Astrocyte of the cerebellum (primary cell): ENCODE measurements around the gene ARHGAP15.

Experiments used
- DNase-seq: peaks from one replicate; pipeline ENCODE4 v3.0.0-alpha.2; 2011; ENCODE audit warnings: low read depth
- H3K4me3 ChIP-seq: 2 replicates; pipeline ENCODE4 v1.5.1; 2011; ENCODE audit warnings: mild to moderate bottlenecking, low read depth, low read length, moderate library complexity
- in situ Hi-C: cut with HindIII; loops from 2 replicates; pipeline ENCODE4 v1.10.0; 2017; ENCODE audit warnings: low sequenced_read_pairs
- TF ChIP-seq, protein P1 (sequence below): IDR thresholded peaks from 2 replicates; pipeline ENCODE4 v1.5.1; 2012; ENCODE audit warnings: low read length, low read depth, moderate library complexity, mild to moderate bottlenecking; ENCODE audit errors: missing control alignments

The ARHGAP15 gene

DNA sequence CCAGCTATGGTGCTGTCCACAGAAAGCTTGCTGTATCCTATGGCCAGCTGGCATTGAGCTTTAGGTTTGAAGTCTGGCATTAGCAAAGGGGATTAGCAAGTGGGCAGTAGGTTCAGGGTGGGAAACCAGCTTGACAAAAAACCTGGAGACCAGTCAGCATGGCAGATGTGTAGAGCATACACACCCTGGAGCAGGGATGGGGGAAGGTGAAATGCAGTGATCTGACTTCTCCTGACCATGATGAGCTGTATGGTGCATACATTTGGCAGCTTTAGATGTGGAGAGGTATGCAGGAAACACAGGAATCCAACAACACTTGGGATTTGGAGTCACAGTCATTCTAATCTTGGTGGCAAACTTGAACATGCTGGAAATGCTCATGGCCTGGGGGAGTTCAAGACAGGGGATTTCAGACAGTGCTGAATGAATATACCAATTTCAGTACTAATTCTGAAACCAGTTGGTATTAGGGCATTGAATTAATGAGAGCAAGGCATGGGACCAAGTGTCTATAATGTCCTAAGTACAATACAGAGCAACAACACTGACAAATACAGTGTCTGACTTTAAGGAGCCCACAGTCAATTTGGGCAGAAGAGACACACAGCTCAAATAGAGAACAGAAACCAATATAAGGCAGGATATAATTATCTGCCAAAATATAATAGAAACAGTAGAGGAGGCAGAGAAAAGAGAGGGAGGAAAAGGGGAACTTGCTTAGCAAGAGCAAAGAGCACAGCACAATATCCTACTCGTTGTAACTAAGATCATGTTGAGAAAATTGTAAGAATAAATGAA lies 11.8 kb downstream of the ARHGAP15 start:
- DNase-seq, result no peak
- in situ Hi-C loops, result no loop called here
- TF ChIP-seq, protein P1, sequence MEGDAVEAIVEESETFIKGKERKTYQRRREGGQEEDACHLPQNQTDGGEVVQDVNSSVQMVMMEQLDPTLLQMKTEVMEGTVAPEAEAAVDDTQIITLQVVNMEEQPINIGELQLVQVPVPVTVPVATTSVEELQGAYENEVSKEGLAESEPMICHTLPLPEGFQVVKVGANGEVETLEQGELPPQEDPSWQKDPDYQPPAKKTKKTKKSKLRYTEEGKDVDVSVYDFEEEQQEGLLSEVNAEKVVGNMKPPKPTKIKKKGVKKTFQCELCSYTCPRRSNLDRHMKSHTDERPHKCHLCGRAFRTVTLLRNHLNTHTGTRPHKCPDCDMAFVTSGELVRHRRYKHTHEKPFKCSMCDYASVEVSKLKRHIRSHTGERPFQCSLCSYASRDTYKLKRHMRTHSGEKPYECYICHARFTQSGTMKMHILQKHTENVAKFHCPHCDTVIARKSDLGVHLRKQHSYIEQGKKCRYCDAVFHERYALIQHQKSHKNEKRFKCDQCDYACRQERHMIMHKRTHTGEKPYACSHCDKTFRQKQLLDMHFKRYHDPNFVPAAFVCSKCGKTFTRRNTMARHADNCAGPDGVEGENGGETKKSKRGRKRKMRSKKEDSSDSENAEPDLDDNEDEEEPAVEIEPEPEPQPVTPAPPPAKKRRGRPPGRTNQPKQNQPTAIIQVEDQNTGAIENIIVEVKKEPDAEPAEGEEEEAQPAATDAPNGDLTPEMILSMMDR, result no peak
- H3K4me3 ChIP-seq, result no peak overlapping the region

DNA sequence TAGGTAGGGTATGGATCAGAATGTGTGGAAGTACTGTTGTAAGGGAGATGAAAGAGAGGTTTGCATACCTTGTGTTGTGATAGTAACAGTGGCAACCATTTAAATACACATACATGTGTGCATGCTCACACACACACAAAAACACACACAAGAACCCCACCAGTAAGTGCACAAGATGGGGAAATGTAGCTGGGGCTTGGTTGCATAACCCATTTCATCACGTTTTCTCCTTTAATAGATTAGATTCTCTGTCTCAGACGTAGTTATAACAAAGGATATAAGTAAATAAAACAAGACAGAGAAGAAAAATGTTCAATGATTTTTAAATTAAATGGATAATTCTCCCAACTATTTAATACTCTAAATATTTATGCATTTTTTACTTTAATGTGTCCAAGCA lies 13.4 kb downstream of the ARHGAP15 start:
- TF ChIP-seq, protein P1, result no peak

DNA sequence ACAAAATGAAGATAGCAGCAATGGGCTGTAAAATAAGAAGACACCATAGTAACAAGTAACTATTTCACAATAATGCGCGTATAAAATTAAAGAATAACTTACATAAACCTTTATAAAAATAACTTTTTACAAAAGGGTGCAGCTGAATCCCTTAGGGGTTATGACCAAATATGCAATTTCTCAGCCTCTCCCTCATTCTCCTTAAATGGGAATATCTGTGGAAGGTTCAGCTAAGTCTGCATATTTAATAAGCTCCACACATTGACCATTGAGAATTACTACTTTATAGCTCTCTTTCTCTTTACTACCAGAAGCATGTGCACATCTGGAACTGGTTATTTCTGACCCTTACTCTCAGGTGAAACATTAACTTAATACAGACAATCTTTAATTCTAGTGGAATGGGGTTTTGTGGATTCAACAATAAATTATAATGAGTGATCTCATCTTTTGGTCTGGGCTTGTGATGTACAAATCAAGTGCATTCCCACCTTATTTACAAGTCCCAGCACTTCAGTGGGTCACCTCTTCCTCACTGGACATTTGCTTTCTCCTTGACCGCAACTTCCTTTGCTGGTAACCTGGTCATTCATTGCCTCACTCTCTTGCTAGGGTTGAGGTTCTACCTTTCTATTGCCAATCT lies 15.7 kb downstream of the ARHGAP15 start:
- H3K4me3 ChIP-seq, result no peak overlapping the region
- in situ Hi-C loops, result no loop called here
- TF ChIP-seq, protein P1, result no peak
- DNase-seq, result no peak

More for the DNA sequence above, 13.4 kb downstream of the ARHGAP15 start:
- no peak overlapping the region for H3K4me3 ChIP-seq
- no peak for DNase-seq
- in situ Hi-C loops, result no loop called here

DNA sequence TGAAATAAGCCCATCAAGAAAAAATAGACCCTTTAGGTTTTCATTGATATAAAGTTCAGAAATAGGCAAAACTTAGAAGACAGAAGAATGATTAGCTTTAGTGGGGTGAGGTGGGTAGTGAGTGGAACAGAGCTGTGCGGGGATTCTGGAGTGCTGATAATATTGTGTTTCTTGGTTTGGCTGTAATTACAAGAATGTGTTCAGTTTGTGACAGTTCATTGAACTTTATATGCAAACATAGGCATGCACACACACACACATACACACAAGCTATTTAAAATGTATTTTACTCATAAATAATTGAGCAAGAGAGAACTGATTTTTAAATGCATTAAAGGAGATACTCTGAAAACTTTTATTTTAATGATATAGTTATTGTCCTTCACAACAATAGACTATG lies 17.1 kb downstream of the ARHGAP15 start:
- no peak overlapping the region for H3K4me3 ChIP-seq
- TF ChIP-seq, protein P1, result no peak
- in situ Hi-C loops, result no loop called here
- DNase-seq, result no peak

DNA sequence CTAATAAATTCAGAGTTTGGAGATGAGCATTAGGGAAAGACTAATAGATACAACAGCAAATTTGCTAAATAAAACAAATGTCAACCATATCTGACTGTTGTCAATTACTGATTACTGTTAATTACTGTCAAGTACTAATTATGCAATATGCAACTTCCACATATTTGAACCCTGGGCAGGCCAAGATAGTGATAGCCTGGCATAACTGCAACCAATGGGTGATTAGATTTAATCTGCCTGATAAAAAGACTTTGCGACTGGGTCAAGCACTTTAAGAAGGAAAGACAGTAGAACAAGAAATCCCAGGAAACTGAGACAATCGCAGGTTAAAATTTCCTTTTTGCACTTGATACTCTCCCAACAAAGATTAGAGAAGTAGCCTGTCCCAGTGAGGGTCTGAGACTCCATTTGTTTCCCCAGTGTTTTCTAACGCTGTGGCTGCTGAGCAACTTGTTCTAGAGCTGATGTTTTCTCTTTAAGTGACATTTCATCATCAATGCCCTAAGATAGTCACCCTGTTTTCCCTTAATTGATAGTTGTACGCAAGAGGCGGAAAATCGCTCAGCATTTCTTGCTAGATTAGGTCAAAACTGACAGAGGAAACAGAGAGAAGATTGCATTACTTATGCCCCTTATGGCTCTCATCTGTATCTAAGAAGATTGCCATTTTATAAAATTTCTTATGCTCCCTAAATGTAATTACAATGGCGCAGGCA lies 17.8 kb downstream of the ARHGAP15 start:
- in situ Hi-C loops, result no loop called here
- DNase-seq, result no peak
- H3K4me3 ChIP-seq, result no peak overlapping the region
- TF ChIP-seq, protein P1, result no peak

DNA sequence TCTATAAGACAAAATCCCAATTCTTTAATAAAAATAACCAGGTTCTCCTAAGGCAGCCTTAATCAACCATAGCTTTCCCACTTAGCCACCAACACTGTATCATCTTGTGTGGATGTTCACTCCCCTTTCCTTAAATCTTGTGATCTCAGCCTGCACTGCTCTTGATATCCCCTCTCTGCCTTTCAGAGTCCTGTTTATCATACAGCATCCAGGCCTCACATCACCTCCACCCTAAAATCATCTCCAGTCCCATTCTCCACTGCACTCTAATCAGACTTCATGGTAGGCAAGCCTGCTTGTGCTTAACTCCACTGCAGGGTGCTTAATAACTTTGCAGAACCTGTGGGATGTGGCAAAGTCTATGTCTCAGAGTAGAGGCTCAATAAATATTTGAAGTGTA lies 18.8 kb downstream of the ARHGAP15 start:
- in situ Hi-C loops, result no loop called here
- DNase-seq, result no peak
- TF ChIP-seq, protein P1, result no peak
- no peak overlapping the region for H3K4me3 ChIP-seq
